ENCODE measurements around the gene CAPN5.

DNA sequence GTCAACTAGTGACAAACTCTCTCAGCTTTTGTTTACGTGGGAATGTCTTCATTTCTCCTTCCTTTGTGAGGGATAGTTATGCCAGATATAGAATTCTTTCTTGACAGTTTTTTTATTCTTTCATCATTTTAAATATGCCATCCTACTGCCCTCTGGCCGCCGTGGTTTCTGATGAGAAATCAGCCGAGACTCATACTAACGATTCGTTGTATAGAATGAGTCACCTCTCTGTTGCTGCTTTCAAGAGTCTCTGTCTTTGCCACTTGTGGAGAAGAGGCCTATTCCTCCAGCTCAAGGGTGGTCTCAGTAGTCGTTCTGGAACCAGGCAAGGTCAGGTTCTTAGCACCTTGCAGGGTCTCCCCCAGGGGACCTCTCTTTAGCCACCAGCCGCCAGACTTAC, 69.3 kb downstream of the CAPN5 start:
- TF ChIP-seq, protein P1, sequence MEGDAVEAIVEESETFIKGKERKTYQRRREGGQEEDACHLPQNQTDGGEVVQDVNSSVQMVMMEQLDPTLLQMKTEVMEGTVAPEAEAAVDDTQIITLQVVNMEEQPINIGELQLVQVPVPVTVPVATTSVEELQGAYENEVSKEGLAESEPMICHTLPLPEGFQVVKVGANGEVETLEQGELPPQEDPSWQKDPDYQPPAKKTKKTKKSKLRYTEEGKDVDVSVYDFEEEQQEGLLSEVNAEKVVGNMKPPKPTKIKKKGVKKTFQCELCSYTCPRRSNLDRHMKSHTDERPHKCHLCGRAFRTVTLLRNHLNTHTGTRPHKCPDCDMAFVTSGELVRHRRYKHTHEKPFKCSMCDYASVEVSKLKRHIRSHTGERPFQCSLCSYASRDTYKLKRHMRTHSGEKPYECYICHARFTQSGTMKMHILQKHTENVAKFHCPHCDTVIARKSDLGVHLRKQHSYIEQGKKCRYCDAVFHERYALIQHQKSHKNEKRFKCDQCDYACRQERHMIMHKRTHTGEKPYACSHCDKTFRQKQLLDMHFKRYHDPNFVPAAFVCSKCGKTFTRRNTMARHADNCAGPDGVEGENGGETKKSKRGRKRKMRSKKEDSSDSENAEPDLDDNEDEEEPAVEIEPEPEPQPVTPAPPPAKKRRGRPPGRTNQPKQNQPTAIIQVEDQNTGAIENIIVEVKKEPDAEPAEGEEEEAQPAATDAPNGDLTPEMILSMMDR (IDR thresholded peaks at IDR 0.05), result no peak
- TF ChIP-seq POLR2A (IDR thresholded peaks at IDR 0.05), result no peak
